LHCN-M2 (cell line): ENCODE data around the gene LMAN2L. TPM values are rescaled to one million over a fixed set of nuclear protein-coding genes. Genes with fewer than 3 reads are reported as not detected.

Experiments
- DNase-seq: peaks from one replicate; pipeline ENCODE4 v3.0.0-alpha.2; 2012; ENCODE audit warnings: low read depth
- total RNA-seq: library from RNA; depleted of rRNA; stranded (reverse); fragments of >200 nt; gene quantifications from 2 replicates; pipeline ENCODE4 v1.2.3, GENCODE V29; 2014

The LMAN2L gene
- total RNA-seq, 1 experiment from 2014 or later, result 21.5 TPM

DNA sequence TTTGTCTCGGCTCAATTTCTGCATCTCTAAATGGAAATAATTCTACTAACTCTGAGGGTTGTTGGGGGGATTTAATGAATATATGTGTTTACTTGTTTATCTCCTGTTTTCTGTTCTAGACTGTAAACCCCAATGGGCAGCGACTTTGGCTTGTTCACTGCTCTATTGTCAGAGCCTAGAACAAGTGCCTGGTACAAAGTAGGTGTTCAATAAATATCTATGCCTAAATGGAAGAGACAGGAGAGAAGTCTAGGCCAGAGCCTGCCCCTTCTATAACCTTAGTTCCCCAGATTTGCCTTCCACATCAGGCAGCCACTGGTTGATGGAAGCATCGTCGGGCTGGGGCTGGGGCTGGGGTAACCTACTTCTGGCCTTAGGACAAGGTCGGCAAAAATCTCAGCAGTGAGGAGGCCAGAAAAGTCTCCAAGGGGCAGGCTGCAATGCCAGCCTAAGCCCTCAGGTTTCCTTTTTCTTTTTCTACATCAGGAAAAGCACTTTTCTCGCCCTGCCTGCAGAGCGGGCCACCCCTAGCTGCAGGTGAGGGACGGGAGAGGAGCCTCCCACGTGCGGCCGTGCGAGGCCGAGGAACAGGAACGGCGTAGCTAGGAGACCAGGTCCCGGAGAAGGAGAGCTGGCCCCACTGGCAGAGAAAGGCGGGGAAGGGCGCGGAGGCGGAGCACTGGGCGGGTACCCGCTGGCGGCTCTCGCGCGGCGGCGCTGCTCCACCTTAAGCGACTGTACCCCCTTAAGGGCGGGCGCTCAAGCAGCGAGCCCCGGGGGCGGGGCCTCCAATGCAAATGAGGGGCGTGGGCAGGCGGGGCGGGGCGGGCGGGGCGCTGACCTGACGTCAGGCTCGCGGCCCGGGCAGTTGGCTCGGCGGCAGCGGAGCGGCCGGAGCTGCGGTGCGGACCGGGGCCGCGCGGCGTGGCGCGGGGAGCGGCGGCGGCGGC is 20.4 kb upstream of the LMAN2L start, which contains the start of gene CNNM4:
CNNM4 (plus strand) TSS at position 867 of the 950 bp plus-strand sequence. CDS start 98 bp downstream, outside the sequence.
- DNase-seq, result peak; percentile 88

DNA sequence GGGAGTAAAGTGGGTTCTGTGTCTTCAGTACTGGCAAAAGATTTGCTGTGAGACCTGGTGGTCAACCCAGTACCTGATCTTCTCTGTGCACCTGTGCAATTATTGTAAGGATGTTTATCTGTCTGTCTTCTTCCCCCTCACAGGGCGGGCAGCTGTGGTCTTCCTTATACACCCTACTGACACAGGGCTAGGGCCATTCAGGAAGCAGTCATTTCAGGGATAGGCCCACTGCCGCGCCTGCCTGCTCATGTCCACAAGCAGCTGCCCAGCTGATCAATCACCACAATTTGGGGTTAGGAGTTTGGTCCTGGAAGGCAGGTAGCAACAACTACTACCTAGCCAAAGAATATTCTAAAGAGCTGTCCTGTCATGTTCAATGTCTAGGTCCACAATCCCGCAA is 19.7 kb upstream of the LMAN2L start:
- DNase-seq, result no peak

DNA sequence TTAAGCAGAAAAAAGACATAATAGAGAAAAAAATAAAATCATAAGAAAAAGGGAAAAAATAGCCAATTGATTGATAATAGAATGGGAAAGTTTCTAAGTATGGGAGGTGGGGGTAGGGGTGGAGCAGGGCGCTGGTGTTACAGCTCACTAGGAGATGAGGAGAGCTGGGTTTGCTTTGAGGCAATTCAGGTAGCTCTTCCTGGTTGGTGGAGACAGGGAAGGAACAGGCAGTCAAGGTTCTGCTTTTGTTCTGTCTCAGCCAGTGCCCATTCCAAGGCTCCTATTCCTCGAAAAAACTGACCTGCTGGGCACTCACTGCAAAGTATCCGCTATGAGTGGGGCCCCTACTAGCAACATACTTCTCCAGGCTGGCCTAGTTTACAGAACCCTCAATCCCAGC is 19.1 kb upstream of the LMAN2L start:
- no peak for DNase-seq

DNA sequence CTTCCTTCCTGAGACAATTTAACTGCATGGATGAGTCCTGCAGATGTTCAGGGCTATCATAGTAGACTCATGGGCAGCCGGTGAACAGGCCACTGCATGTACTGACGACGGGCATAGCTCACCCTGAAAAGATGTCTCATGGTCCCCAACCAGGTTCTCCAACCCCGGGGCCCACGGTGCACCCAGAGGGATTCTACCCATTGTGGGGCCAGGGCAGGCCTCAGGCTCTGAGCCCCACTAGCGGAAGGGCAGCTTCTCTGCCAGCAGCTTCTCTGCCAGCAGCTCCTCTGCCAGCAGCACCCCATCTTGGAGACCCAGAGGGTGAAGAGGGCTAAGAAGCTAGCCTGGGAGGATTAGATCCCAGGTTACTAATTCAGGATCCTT is 17.6 kb upstream of the LMAN2L start:
- no peak for DNase-seq

DNA sequence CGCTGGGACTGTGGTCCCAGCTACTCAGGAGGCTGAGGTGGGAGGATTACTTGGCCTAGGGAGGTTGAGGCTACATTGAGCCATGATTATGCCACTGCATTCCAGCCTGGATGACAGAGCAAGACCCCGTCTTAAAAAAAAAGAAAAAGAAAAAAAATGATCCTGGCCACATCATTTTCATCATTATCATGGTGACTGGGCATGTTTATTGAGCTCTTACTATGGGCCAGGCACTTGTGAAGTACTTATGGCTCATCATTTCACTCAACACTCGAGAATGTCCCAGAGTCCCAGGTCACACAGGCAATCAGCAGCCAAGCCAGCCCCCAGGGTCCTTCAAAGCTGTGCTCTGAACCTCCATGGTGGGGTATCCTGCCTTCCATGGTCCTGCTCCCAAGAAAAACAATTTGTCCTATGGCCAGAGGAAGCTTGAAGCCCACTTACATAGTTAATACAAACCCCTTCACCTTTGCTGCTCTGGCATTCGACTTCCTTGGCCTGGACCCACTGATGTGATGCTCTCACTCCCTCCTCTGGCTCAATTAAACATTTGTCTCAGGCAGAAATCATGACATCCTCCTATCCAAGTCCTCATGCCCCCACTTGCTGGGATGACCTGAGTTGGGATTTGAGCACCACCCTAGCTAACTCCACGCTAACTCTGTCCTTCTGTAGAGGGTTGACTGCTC is 17.1 kb upstream of the LMAN2L start:
- no peak for DNase-seq

DNA sequence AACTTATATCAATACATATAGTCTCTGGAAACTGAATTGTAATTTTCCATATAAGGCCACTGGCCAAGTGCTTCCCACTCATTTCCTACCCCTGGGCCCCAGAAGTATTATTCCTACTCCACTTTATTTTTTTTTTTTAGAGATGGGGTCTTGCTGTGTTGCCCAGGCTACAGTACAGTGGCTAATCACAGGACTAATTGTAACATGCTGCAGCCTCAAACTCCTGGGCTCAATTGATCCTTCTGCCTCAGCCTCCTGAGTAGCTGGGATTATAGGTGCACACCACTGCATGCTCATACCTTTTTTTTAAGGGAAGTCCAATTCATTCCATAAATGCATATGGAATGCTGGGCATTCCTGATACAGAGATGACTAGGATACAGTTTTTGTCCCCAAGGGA is 14.5 kb upstream of the LMAN2L start:
- DNase-seq, result no peak

DNA sequence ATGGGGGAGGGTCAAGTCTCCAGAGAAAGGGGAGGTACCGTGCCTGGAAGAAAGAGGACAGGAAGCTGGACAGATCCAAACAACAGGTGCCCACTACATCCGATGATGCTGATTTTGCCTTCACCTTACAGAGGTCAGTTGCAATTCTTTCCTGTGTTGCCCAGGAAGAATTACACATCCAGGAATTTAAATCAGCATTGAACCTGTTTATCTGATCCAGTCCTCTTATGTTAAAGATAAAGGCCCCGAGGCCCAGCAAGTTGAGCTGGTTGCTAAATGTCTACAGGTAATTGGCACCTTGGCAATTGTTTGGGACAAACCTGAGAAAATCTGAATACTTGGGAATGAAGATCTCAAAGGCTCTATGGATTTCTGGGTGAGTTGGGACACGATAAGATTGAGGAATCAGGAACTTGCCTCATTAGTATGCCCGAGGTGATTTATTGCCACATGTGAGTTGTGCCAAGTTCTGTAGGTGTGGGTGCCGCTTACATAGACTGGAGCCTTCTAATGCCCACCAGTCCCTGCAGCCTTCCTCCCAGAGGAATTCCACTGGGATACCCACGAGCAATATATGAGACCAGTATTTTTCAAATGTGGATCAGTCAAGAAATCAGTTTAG is 13.9 kb upstream of the LMAN2L start:
- no peak for DNase-seq

DNA sequence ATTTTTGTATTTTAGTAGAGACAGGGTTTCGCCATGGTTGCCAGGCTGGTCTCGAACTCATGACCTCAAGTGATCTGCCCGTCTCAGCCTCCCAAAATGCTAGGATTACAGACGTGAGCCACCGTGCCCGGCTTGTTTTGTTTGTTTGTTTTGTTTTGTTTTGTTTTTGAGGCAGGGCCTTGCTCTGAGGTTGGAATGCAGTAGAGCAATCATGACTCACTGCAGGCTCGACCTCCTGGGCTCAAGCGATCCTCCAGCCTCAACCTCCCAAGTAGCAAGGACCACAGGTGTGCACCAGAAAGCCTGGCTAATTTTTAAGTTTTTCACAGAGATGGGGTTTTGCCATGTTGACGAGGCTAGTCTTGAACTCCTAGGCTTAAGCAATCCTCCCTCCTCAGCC is 11.9 kb upstream of the LMAN2L start:
- DNase-seq, result no peak

DNA sequence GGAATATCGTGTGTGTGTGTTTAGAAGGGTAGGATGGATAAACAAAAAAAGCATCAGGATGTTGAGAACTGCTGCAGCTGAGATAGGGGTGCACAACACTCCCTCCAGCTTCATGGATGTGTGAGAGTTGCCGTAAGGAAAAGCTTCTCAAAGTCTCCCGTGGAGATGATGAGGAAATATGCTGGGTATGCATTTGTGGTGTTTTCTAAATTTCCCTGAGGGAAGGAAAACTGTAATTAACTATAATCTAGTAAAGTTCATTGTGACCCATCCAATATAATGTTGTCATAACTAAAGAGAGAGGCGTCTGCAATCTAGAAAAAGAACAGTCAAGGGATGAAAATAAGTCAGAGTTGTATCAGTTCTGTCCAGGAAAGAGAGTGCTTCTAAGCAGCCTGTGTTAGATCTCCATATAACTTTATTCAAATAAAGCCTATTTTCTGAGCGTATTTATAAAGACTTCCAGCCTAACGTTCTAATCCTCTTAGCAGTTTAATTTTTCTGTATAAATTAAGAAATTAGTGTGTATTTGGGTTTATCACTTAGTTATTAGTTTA is 7.3 kb upstream of the LMAN2L start:
- DNase-seq, result no peak

DNA sequence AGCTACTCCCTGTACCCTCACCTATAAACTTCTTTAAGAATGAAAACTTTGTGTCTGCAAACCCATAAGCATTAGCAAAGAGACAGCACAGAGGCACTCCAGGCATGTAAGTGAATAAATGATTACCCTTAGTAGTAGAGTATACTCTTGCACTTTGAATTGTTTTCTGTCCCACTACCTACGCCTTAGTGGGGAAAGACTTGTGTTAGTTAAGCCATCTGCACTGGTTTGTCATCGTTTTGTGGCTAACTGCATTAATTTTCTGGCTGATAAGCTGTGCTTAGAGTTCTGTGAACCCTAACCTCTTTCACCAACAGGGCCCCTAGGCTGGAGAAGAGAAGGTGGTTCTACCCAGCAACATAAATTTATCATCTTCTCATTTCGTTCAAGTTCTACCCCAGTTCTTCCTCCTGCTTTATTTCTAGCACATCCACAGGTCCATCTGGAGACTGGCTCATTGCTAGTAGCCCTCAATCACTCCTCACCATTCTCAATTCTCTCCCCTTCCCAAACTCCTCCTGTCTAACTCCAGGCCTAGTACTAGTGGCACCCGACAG is 710 bp downstream of the LMAN2L start:
- DNase-seq, result no peak

DNA sequence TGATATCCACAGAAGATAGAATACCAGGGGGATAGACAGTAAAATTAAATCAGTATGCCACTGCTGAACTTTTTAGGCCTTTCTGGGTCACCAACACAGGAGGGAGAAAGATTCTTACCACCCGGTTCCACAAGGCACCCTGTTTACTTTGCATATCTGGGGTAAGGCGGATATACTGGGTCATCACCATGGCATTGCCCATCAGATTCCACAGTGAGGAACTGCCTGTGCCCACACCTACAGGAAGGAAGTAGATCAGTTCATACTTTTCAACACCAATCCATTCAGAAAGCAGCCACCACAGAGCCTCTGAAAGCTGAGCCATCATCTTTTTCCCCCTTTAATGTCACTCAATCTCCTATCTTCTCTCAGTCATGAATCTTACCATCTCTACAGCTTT is 2.0 kb downstream of the LMAN2L start:
- no peak for DNase-seq

DNA sequence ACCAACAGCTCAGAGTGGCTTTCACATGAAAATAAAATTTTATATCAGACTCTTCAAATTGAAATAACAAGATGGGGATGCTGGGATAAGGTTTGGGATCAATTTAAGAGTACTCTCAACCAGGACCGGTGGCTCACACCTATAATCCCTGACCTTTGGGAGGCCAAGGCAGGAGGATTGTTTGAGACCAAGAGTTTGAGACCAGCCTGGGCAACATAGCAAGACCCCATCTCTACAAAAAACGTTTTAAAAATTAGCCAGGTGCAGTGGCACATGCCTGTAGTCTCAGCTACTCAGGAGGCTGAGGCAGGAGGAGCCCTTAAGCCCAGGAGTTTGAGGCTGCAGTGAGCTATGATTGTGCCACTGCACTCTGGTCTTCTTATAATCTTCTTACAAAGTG is 2.6 kb downstream of the LMAN2L start:
- DNase-seq, result no peak

DNA sequence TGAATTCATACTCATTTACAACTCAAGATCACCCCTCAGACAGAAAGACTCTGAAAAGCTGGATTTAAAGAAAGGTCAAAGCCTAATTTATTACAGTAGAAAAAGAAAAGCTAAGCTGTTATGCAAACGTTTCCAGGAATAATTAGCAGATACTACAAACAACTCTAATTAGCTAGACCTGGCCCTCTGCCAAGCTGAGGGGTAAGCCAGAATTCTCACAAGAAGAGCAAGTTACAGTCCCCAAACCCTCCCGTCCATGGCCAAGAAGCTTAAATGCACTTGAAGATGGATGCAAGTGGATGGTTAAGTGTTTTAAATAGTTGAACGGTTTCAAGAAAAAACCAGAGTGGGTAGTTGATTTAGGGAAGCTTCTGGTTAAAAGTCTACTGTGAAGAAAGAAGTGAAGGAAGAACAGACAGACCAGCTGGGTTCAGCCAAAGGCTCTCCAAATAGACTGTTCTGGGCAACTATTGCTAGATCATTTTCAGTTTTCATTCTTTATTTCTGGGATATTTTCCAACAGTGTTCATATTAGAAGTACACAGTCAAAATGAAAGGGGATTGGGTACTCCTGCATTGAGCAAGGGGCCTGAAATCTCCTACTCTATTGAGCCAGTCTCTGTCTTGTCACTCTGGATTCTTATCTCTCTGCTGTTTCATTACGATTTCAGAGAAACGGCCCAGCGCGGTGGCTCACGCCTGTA is 4.8 kb downstream of the LMAN2L start:
- DNase-seq, result no peak

DNA sequence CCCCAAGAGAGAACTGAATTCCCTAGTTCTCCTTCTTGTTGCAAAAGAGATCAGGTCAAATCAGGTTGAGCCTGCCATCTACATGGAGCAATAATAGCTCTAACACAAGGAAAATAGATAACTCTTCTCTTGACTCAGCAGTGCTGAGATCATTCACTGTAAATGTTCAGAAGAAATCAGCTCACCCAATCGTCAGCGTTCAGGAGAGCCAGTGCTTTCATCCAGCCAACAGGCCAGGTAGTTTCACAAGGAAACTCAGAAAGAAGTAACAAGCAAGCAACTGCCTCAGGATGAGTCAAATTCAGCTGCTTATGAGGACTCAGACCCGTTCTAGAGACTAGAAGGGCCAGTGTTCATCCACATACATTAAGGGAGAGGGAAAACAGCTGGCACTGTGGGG is 5.9 kb downstream of the LMAN2L start:
- DNase-seq, result no peak

DNA sequence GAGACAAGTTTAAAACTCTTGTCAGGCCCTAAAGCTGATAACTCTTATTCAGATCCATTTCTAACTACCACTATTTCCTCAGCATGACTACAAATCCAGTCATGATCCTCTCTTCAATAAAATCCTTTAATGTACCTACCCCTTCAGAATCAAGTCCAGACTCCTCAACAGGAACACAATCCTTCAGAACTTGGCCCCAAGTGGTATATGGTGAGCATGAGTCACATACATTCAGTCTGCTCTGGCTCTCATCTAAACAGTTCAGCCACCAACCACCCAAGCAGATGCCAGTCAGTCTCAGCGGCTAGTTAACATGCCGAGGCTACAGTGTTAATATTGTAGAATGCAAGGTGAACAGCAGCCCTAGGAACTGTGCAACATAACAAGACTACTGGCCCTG is 9.7 kb downstream of the LMAN2L start:
- peak; percentile 24 for DNase-seq

DNA sequence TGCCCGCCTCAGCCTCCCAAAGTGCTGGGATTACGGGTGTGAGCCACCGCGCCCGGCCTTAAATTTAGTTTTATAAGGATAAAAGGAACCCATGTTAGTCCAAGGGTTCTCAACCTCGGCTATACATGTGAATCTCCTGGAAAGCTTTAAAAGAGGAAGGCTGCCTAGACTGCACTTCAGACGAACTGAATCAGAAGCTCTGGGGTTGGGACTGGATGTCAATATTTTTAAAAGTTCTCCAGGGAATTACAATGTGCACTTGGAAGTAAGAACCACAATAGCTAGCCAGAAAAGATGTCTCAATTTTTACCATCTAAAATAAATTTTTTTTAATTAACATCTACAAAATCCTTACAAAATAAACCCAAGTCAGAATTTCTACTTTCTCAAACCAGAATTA is 10.1 kb downstream of the LMAN2L start:
- DNase-seq, result no peak

DNA sequence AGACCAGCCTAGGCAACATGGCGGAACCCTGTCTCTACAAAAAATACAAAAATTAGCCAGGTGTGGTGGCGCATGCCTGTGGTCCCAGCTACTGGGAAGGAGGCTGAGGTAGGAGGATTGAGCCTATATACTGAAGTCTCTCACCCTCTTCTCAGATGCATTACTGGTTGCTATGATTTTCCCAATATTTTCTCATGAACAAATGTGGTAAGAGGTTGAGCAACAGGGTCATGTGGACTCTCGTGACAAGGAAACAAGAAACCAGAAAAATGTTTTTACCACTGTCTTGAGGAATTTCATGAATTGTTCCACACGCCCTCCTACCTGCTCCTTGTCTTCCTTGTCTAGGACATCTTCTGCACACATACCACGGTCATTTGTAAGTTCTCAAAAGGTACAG is 12.4 kb downstream of the LMAN2L start:
- DNase-seq, result peak; percentile 32

DNA sequence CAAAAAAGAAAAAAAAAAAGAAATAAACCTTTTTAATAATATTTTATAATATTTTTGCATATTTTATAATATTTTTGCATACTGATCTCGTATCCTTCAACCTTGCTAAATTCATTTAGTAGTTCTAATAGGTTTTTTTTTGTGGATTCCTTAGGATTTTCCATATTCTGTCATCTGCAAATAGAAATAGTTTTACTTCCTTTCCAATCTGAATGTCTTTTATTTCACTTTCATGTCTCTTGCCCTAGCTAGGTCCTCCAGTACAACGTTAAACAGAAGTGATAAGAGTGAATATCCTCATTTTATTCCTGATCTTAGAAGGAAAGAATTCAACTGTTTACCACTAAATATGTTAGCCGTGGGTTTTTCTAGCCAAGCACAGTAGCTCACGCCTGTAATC is 13.7 kb downstream of the LMAN2L start:
- DNase-seq, result no peak

DNA sequence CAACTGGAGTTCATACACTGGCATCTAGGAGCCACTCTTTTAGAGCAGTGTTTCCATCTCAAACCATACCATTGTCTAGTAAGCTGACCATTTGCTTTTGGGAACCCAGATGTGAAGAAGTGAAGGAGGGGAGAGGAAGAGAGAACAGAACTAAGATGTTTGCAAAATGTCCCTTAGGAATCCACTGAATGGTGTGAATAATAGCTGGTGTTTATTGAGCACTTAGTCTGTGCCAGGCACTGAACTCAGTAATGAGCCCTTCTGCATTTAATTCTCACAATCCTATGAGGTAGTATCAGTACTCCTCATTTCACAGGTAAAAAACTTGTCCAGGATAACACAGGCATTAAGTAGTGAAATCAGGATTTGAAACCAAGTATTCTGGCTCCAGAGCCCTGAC is 23.5 kb downstream of the LMAN2L start:
- no peak for DNase-seq

DNA sequence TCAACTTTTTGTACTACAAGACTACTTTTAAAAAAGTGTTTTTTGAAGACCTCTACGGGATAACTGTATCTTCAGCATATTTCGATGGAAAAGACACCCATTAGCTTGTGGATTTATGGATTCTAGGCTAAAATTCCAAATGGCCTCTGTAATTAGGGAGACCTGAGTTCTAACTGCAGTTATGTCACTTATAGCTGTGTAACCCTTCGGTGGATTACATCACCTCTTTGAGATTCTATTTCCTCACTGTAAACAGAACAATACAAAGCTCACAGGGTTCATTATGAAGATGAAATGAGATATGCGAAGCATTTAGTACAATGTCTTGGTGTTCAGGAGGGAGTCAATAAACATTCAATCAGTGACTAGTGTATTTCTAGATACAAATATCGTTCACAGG is 24.2 kb downstream of the LMAN2L start:
- no peak for DNase-seq

DNA sequence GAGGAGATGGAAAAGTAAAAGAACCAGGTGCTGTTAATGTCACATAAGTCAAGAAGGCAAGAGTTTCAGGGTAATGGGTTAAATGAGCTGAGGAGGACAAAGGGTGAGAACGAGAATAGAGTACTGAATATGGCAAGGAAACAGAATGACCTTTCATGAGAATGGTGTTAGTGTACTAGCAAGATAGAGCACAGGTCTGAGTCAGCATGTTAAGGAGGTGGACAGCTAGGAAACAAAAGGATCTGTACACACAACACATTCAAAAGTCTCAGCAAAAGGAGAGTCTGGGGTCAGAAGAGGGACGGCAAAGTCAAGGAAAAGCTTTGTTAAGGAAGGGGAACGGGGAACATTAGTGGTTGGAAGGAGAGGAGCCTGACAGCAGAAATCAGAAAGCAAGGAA is 28.9 kb downstream of the LMAN2L start:
- DNase-seq, result no peak
